Measurements from ENCODE around the gene SULT1C4. TPM values are rescaled to one million over a fixed set of nuclear protein-coding genes. Genes with fewer than 3 reads are reported as not detected.

Gene SULT1C4
- total RNA-seq, 3 donors from 2014 or later: not detected

DNA sequence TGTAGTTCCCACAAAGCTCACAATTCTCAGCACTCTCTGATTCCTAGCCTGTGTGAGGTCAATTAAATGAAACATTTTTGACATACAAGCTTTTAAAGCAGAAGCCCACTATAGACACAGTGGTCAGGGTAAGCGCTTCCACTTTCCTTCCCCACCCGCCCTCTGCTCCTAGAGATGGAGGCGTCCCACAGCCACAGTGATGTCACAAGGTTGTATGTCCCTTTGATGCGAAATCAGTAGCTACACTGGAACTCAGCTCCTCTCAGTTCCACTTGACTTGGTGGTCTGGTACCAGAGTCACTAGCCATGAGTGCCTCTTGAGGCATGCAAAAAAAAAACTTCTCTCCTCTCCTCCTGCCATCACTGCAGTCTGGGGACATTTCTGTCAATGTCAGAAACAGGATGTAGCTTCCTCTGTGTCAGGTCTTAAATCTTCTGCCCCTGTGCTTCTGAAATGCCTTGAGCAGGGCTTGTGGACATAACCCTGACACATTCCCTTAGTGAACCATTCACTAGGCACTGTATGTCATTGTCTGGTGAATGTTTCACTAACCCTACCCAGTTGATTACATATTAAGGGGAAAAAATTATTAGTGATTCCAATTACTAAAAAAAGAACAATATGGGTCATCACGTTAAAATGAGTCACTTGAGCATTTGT, 7.8 kb downstream of the SULT1C4 start:
- DNase-seq (no peak), ATAC-seq (no peak)
- Mint-ChIP-seq H3K9me3 (no peaks in the 10 kb centered on the region), H3K36me3 (ENCODE audit: insufficient read depth) (no peaks in the 10 kb centered on the region), H3K27me3 (ENCODE audit: low read depth) (peaks cover 13% of the 10 kb centered on the region), H3K4me3 (no peak overlapping the region), H3K4me1 (ENCODE audit: low read depth) (no peaks in the 10 kb centered on the region)

DNA sequence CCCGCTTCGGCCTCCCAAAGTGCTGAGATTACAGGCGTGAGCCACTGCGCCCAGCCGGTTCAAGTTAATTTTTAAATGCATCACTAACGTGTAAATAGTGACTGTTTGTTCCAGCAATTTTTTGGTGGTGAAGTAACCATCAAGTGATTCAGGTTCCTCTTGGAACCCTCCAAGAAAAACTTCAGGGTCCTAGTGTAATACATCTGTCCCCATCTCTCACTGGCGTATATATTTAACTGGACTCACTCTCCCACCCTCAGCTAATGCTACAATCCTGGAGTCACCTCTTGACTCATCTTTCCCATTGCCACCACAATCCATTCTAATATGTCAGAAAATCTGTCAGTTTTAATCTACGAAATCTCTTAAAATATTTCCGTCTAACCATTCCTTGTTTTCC, 10.3 kb downstream of the SULT1C4 start:
- no peak overlapping the region for H3K4me3 Mint-ChIP-seq
- H3K36me3 Mint-ChIP-seq (ENCODE audit: insufficient read depth): no peaks in the 10 kb centered on the region
- H3K27me3 Mint-ChIP-seq (ENCODE audit: low read depth): peaks cover 16% of the 10 kb centered on the region
- H3K9me3 Mint-ChIP-seq: peaks cover 14% of the 10 kb centered on the region
- no peaks in the 10 kb centered on the region for H3K4me1 Mint-ChIP-seq (ENCODE audit: low read depth)
- no peak for DNase-seq
- no peak for ATAC-seq

DNA sequence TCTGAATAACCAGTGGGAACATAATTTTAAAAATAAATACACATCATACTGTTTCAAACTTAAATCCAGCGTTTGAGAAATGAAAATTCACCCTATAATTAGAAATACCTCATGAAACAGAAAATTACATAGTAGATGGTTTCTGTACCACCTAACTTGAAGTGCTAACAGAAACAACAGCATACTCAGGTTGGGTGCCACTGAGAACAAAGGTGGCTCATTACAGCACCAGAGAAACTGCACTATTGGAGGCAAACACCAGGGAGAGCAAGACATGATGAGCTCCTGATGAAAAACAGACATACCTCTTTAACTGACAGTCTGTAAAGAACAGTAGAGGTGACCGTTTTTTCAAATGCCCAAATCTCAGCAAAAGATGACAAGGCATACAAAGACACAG, 12.6 kb downstream of the SULT1C4 start:
- no peak for ATAC-seq
- DNase-seq: no peak
- peaks cover 16% of the 10 kb centered on the region for H3K27me3 Mint-ChIP-seq (ENCODE audit: low read depth)
- peaks cover 23% of the 10 kb centered on the region for H3K9me3 Mint-ChIP-seq
- H3K4me1 Mint-ChIP-seq (ENCODE audit: low read depth): no peaks in the 10 kb centered on the region
- H3K36me3 Mint-ChIP-seq (ENCODE audit: insufficient read depth): no peaks in the 10 kb centered on the region
- H3K4me3 Mint-ChIP-seq: no peak overlapping the region

DNA sequence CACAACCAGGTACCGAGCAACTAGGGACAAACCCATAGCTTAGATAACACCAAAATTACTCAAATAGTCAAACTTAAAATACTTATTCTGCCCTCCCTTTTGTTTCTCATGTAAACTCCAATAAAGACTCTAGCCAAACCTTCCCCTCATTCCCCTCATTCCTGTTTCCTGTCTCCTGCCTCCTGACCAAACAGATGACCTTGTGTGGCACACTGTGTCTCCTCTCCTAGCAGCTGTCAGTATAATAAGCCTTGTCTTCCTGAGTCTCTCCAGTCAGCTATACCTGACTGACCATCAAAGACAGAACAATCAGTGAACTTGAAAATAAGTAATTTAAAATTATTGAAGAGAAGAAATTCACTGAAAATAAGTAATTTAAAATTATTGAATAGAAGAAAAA, 14.3 kb downstream of the SULT1C4 start:
- Mint-ChIP-seq H3K9me3 (peaks cover 23% of the 10 kb centered on the region), H3K4me1 (ENCODE audit: low read depth) (no peaks in the 10 kb centered on the region), H3K36me3 (ENCODE audit: insufficient read depth) (no peaks in the 10 kb centered on the region), H3K4me3 (no peak overlapping the region), H3K27me3 (ENCODE audit: low read depth) (peaks cover 16% of the 10 kb centered on the region)
- no peak for DNase-seq
- ATAC-seq: no peak

DNA sequence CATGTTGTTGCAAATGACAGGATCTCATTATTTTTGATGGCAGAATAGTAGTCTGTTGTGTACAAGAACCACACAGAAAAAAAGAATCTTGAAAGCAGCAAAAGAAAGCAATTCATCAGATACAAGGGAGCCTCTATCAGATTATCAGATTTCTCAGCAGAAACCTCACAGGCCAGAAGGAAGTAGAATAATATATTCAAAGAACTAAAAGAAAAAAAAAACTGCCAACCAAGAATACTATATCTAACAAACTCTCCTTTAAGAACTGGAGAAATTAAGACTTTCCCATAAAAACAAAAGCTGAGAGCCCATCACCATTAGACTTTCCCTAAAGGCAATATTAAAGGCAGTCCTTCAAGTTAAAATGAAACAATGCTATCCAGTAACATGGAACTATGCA, 15.4 kb downstream of the SULT1C4 start:
- no peaks in the 10 kb centered on the region for H3K4me1 Mint-ChIP-seq (ENCODE audit: low read depth)
- H3K36me3 Mint-ChIP-seq (ENCODE audit: insufficient read depth): no peaks in the 10 kb centered on the region
- H3K9me3 Mint-ChIP-seq: peaks cover 25% of the 10 kb centered on the region
- H3K27me3 Mint-ChIP-seq (ENCODE audit: low read depth): peaks cover 16% of the 10 kb centered on the region
- ATAC-seq (no peak), DNase-seq (no peak)
- no peak overlapping the region for H3K4me3 Mint-ChIP-seq

DNA sequence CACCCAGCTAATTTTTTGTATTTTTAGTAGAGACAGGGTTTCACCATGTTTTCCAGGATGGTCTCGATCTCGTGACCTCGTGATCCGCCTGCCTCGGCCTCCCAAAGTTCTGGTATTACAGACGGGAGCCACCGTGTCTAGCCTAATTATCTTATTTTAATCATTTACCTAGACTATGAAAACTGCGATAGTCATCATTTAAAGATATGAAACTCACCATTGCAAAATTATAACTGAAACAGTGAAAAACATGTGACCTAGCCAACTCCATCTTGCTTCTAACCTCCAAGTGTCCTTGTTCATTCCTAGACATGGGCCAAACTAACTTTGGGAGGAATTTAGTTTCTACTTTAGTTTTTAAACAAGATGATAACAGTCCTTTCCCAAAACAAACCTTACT, 17.4 kb downstream of the SULT1C4 start:
- peaks cover 35% of the 10 kb centered on the region for H3K9me3 Mint-ChIP-seq
- ATAC-seq: no peak

DNA sequence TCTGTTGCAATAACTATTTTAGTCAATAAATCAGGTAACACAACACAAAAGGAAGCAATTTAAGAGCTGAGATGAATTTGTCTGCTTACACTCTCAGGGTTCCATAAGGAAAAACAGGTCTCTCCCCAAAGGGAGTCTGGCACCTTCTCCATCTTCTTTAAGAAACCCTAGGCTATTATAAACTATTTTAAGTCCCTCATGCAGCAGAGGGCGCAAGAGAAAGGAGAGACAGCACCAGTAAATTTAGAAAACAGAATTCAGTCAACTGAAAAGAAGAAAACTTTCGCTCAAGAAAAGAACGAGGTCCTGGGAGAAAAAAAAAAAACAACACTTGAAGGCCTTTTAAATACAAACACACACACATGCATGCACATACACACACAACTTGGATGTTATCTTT, 19.1 kb downstream of the SULT1C4 start:
- Mint-ChIP-seq H3K9me3 (peaks cover 30% of the 10 kb centered on the region), H3K4me1 (ENCODE audit: low read depth) (no peaks in the 10 kb centered on the region), H3K4me3 (no peak overlapping the region), H3K36me3 (ENCODE audit: insufficient read depth) (no peaks in the 10 kb centered on the region), H3K27me3 (ENCODE audit: low read depth) (no peaks in the 10 kb centered on the region)
- ATAC-seq: no peak
- no peak for DNase-seq

More for the DNA sequence above, 17.4 kb downstream of the SULT1C4 start:
- no peak overlapping the region for H3K4me3 Mint-ChIP-seq
- H3K4me1 Mint-ChIP-seq (ENCODE audit: low read depth): no peaks in the 10 kb centered on the region
- H3K27me3 Mint-ChIP-seq (ENCODE audit: low read depth): peaks cover 6% of the 10 kb centered on the region
- H3K36me3 Mint-ChIP-seq (ENCODE audit: insufficient read depth): no peaks in the 10 kb centered on the region
- no peak for DNase-seq

DNA sequence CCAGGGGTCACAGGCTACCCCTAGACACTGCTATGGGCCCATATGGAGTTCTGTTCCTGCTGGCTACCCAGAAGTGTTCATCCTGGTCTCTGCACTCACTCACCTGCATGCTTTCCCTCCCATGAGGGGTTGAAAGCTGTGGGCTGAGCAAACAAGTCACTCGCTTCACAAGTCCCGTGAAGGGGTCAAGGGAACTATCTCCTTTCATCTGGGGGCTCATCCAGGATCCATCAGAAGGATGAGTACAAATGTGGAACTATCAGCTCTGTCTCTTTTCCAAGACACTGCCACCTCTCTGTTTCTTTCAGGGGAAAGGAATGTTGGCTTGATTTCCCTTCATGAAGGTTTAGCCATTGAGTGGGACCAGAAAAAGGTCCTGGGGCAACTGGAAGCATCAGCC, 21.7 kb downstream of the SULT1C4 start:
- no peak for ATAC-seq
- Mint-ChIP-seq H3K27me3 (ENCODE audit: low read depth) (peaks cover 1% of the 10 kb centered on the region), H3K4me3 (no peak overlapping the region), H3K9me3 (peaks cover 13% of the 10 kb centered on the region), H3K36me3 (ENCODE audit: insufficient read depth) (no peaks in the 10 kb centered on the region), H3K4me1 (ENCODE audit: low read depth) (no peaks in the 10 kb centered on the region)
- no peak for DNase-seq

DNA sequence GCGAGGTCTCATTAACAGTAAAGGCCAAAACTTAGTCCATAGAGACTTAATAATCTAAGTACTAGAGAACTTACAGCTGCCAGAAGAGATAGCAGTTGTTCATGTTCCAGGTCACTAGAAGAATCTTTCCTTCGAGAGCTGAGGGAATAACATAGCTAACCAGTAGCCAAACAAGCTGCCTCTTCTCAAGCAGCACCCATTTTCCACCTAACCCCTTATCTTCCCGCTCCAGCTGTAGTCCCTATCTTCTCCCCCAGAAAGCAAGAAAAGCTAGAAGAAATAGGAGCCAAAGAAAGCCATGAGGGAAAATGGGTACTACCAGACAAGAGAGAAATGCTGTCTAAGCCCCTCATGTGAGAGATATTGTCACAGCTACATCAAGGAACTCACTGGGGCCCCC, 24.0 kb downstream of the SULT1C4 start:
- Mint-ChIP-seq H3K36me3 (ENCODE audit: insufficient read depth) (no peaks in the 10 kb centered on the region), H3K4me1 (ENCODE audit: low read depth) (no peaks in the 10 kb centered on the region), H3K27me3 (ENCODE audit: low read depth) (peaks cover 1% of the 10 kb centered on the region), H3K9me3 (peaks cover 27% of the 10 kb centered on the region), H3K4me3 (no peak overlapping the region)
- ATAC-seq (no peak), DNase-seq (no peak)

DNA sequence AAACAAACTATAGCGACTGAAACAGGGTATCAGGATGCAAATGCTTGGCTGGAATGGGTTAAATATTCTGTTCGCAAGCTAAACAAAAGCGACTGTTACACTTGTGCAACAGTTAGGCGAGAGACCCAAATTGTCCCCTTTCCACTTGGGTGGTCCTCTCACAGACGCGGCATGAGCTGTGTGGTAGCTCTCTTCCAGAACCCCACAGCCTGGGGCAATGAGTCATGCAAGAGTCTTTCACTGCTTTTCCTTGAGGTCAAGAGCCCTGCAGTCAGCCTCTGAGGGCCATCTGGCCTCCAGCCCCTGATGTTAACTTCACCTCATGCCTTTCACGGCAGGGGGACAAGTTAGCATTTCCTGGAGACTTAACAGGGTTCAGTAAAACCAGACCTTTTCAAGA, 25.7 kb downstream of the SULT1C4 start:
- Mint-ChIP-seq H3K4me3 (no peak overlapping the region), H3K4me1 (ENCODE audit: low read depth) (no peaks in the 10 kb centered on the region), H3K27me3 (ENCODE audit: low read depth) (peaks cover 10% of the 10 kb centered on the region), H3K9me3 (peaks cover 22% of the 10 kb centered on the region), H3K36me3 (ENCODE audit: insufficient read depth) (no peaks in the 10 kb centered on the region)
- no peak for ATAC-seq
- no peak for DNase-seq

DNA sequence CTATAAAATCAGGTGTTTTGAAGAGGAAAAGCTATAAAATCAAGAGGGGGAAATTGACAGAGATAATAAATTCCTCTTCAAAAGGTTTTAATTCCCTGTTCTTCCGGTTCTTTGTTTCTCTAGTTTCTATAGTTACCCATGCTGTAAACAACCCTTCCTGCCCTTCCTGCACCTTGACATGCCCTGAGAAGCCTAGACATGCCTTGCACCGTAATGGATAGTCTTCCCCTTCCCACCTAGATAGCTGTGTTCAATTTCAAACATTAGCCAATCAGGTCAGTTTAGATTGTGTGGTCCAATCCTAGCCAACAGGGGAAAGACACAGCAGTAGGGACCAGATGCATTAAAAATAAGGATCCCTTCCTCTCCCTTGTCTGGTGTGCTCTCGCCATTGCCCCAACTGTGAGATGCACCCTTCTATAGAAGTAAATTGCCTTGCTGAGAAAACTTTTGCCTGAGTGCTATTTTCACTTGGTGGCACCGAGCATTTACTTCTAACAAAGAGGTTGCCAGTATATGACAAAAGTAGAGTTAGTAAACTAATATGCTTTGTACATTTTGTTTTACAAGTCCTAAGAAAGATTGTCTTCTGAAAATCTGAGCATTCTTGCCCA, 27.1 kb downstream of the SULT1C4 start:
- H3K36me3 Mint-ChIP-seq (ENCODE audit: insufficient read depth): no peaks in the 10 kb centered on the region
- H3K9me3 Mint-ChIP-seq: peaks cover 18% of the 10 kb centered on the region
- H3K27me3 Mint-ChIP-seq (ENCODE audit: low read depth): peaks cover 13% of the 10 kb centered on the region
- H3K4me1 Mint-ChIP-seq (ENCODE audit: low read depth): no peaks in the 10 kb centered on the region
- DNase-seq: no peak
- H3K4me3 Mint-ChIP-seq: no peak overlapping the region
- ATAC-seq: no peak

DNA sequence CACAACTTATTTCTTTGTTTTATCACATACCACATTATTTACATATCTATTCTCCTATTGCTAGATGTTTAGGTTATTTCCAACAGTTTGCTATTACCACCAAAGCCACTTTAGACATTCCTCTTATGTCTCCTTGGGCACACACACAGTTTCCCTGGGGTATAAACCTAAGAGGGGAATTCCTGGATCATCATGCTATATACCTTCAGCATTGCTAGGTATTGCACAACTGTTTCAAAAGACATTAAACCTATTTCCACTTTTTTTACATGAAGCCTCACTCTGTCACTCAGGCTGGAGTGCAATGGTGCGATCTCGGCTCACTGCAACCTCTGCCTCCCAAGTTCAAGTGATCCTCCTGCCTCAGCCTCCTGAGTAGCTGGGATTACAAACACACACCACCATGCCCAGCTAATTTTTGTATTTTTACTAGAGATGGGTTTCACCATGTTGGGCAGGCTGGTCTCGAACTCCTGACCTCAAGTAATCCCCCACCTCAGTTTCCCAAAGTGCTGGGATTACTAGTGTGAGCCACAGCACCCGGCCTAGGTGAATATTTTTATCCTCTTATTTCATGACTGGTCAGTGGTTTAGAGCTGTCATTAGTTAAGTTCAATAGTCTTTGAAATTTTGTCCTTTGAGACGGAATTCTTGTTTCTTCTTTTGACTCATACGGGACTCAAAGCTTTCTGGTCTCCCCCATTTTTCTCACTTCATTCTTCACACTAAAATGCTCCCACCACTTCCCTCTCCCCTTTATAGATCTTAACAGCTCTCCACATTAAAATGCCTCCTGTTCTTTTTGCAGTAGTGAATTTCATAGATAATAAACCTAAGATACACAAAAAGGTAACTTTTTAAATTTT, 30.3 kb downstream of the SULT1C4 start:
- H3K36me3 Mint-ChIP-seq (ENCODE audit: insufficient read depth): no peaks in the 10 kb centered on the region
- no peak for ATAC-seq
- H3K4me1 Mint-ChIP-seq (ENCODE audit: low read depth): no peaks in the 10 kb centered on the region
- H3K27me3 Mint-ChIP-seq (ENCODE audit: low read depth): peaks cover 12% of the 10 kb centered on the region
- DNase-seq: no peak
- H3K9me3 Mint-ChIP-seq: peaks cover 15% of the 10 kb centered on the region
- no peak overlapping the region for H3K4me3 Mint-ChIP-seq

DNA sequence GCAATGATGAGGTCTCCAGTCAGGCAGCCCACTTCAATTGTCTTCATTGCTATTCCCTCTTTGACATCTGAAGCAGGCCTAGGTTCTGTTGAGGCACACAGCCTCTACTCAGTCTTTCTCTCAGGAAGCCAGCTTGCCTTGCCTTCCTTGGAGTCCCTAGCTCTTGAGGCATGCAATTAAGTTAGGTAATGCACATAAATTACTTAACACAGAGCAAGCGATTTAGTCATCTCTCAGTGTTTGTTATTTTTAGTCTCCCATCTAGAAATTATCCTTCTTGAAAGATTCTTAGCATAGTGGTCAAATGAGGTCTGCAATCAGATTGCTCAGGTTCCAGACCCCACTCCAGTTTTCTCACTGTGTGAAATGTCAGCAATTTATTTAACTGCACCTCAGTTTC, 32.0 kb downstream of the SULT1C4 start:
- ATAC-seq (no peak), DNase-seq (no peak)
- Mint-ChIP-seq H3K27me3 (ENCODE audit: low read depth) (peaks cover 12% of the 10 kb centered on the region), H3K9me3 (peaks cover 11% of the 10 kb centered on the region), H3K4me3 (no peak overlapping the region), H3K4me1 (ENCODE audit: low read depth) (no peaks in the 10 kb centered on the region), H3K36me3 (ENCODE audit: insufficient read depth) (no peaks in the 10 kb centered on the region)

DNA sequence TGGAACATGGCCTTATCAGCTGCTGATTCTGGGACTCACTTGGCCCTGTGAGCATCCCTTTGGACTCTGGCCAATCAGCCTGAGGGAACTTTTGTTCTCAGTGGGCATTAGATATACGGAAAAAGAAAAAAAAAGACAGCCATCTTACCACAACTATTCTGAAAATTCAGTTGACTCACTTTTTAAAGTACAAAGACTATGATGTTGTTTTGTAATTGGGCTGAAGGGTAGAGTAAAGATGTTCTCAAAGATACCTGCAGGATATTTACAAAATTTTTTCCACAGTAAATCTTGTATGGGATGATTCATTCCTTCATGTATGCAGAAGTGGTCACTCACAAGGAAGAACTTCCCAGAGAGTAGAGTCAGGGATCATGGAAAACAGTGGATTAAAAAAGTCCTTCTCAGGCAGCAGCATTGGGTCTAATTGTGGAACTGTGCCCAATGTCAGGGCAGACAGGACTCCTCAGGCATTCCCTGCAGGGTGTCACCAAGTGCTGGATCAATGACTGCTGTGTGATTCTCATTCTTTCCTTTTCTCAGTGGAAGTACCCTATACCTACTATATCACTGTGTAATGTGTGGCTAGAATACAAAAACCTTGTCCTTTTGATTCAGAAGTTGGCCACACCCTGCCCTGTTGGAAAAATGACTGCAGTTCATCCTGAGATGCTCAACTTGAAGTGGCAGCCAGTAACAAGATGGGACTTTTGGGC, 35.4 kb downstream of the SULT1C4 start:
- no peaks in the 10 kb centered on the region for H3K4me1 Mint-ChIP-seq (ENCODE audit: low read depth)
- peaks cover 7% of the 10 kb centered on the region for H3K27me3 Mint-ChIP-seq (ENCODE audit: low read depth)
- H3K4me3 Mint-ChIP-seq: no peak overlapping the region
- ATAC-seq: no peak
- DNase-seq: no peak
- H3K9me3 Mint-ChIP-seq: no peaks in the 10 kb centered on the region
- no peaks in the 10 kb centered on the region for H3K36me3 Mint-ChIP-seq (ENCODE audit: insufficient read depth)

All from activated T-cell treated with anti-CD3 and anti-CD28 coated beads, Interleukin-2, amount 50 U/mL, for 4 hours (primary cell).